NCI-H2171 (cell line): ENCODE results near the gene VKORC1L1.
"Not testable (repeated sequence)": the region's sequence is repeated elsewhere in the genome, so short reads cannot be mapped to it uniquely, and the experiment has no call there.

Experiments
- DNase-seq: peaks from one replicate; lab custom pipeline; 2025; lab: John Stamatoyannopoulos, UW

VKORC1L1 gene

GRCh38 chr7:65872776-65873581, at the start of gene VKORC1L1:
Gene VKORC1L1 (plus strand): TSS chr7:65873074. CDS start chr7:65873372, 298 bp downstream.
- peak; percentile 86 for DNase-seq

- DNase-seq = no peak
Measured at GRCh38 chr7:65827366-65827765, 45.5 kb upstream of the VKORC1L1 start.

GRCh38 chr7:65832281-65832680, 40.6 kb upstream of the VKORC1L1 start:
- DNase-seq = no peak

GRCh38 chr7:65836684-65837083, 36.2 kb upstream of the VKORC1L1 start:
- DNase-seq = not testable (repeated sequence)

- not testable (repeated sequence) for DNase-seq
Measured at GRCh38 chr7:65837541-65837956, 35.3 kb upstream of the VKORC1L1 start.

- DNase-seq = no peak
Measured at GRCh38 chr7:65839846-65840245, 33.0 kb upstream of the VKORC1L1 start.

GRCh38 chr7:65840446-65840845, 32.4 kb upstream of the VKORC1L1 start:
- DNase-seq = no peak

GRCh38 chr7:65843616-65844015, 29.3 kb upstream of the VKORC1L1 start:
- DNase-seq = not testable (repeated sequence)

GRCh38 chr7:65846008-65846570, 26.8 kb upstream of the VKORC1L1 start:
- DNase-seq = no peak

GRCh38 chr7:65853426-65853825, 19.4 kb upstream of the VKORC1L1 start:
- not testable (repeated sequence) for DNase-seq

- DNase-seq = not testable (repeated sequence)
Measured at GRCh38 chr7:65853892-65854291, 19.0 kb upstream of the VKORC1L1 start.

GRCh38 chr7:65857321-65857894, 15.5 kb upstream of the VKORC1L1 start:
- DNase-seq = not testable (repeated sequence)

- DNase-seq = not testable (repeated sequence)
Measured at GRCh38 chr7:65858660-65859059, 14.2 kb upstream of the VKORC1L1 start.

- DNase-seq = not testable (repeated sequence)
Measured at GRCh38 chr7:65866244-65866643, 6.6 kb upstream of the VKORC1L1 start.

- DNase-seq = not testable (repeated sequence)
Measured at GRCh38 chr7:65867681-65868080, 5.2 kb upstream of the VKORC1L1 start.

GRCh38 chr7:65869312-65869711, 3.6 kb upstream of the VKORC1L1 start:
- DNase-seq = not testable (repeated sequence)

GRCh38 chr7:65871451-65871850, 1.4 kb upstream of the VKORC1L1 start:
- DNase-seq = not testable (repeated sequence)

GRCh38 chr7:65873582-65874193, 814 bp downstream of the VKORC1L1 start:
- not testable (repeated sequence) for DNase-seq

GRCh38 chr7:65875715-65876114, 2.8 kb downstream of the VKORC1L1 start:
- not testable (repeated sequence) for DNase-seq

- not testable (repeated sequence) for DNase-seq
Measured at GRCh38 chr7:65879292-65880153, 6.6 kb downstream of the VKORC1L1 start.

- not testable (repeated sequence) for DNase-seq
Measured at GRCh38 chr7:65880242-65880641, 7.4 kb downstream of the VKORC1L1 start.
